OCI-LY3 (cell line): ENCODE results near the gene MYO1E.

Source experiments
- H2AFZ ChIP-seq: fragments of 200-600, 300-600 bp; shearing (Covaris generic); 2 replicates; pipeline ENCODE4 v1.6.0; 2014; ENCODE audit warnings: antibody characterized with exemption, low read depth, low read length
- H3K27ac ChIP-seq: fragments of 200-600, 300-600 bp; sonication (generic); 2 replicates; pipeline ENCODE4 v1.5.1; 2014; ENCODE audit warnings: mild to moderate bottlenecking, low read length, moderate library complexity, mixed read lengths
- H3K27me3 ChIP-seq: fragments of 200-600, 300-600 bp; sonication (generic); 2 replicates; pipeline ENCODE4 v1.6.1; 2014; ENCODE audit warnings: low read depth, low read length, mixed read lengths
- H3K36me3 ChIP-seq: fragments of 200-600, 300-600 bp; sonication (generic); replicated peaks from 2 replicates; pipeline ENCODE3; 2014; ENCODE audit warnings: low read depth, low read length, mixed read lengths
- H3K4me1 ChIP-seq: fragments of 300-600, 200-600 bp; sonication (generic); 2 replicates; pipeline ENCODE4 v1.6.1; 2014; ENCODE audit warnings: low read length, mixed read lengths
- H3K4me2 ChIP-seq: fragments of 200-600, 300-600 bp; sonication (generic); 2 replicates; pipeline ENCODE4 v1.6.1; 2014; ENCODE audit warnings: low read length, mixed read lengths
- H3K4me3 ChIP-seq: fragments of 300-600, 200-600 bp; sonication (generic); 2 replicates; pipeline ENCODE4 v1.5.1; 2014; ENCODE audit warnings: antibody characterized with exemption, mild to moderate bottlenecking, low read length, moderate library complexity
- H3K79me2 ChIP-seq: fragments of 300-600, 200-600 bp; shearing (Covaris generic); 2 replicates; pipeline ENCODE4 v1.6.1; 2014; ENCODE audit warnings: mild to moderate bottlenecking, low read length, mixed read lengths
- H3K9ac ChIP-seq: fragments of 300-600, 200-600 bp; shearing (Covaris generic); 2 replicates; pipeline ENCODE4 v1.6.0; 2014; ENCODE audit warnings: mild to moderate bottlenecking, low read length, moderate library complexity
- H3K9me3 ChIP-seq: fragments of 200-600, 300-600 bp; shearing (Covaris generic); 2 replicates; pipeline ENCODE4 v1.6.1; 2014; ENCODE audit warnings: low read length, mixed read lengths; ENCODE audit not compliant: insufficient read depth
- H4K20me1 ChIP-seq: fragments of 200-600, 300-600 bp; sonication (generic); 2 replicates; pipeline ENCODE4 v1.6.1; 2016; ENCODE audit warnings: low read length, mixed read lengths; ENCODE audit not compliant: insufficient read depth
- CTCF ChIP-seq: fragments of 200-600, 300-600 bp; sonication (generic); IDR thresholded peaks from 2 replicates; pipeline ENCODE4 v1.5.1; 2014; ENCODE audit warnings: antibody characterized with exemption, low read length, low read depth
- EZH2phosphoT487 ChIP-seq: fragments of 200-600 bp; shearing (Covaris generic); IDR thresholded peaks from 2 replicates; pipeline ENCODE4 v1.6.1; 2018; ENCODE audit warnings: antibody characterized with exemption, mixed run types, low read depth

MYO1E gene

DNA sequence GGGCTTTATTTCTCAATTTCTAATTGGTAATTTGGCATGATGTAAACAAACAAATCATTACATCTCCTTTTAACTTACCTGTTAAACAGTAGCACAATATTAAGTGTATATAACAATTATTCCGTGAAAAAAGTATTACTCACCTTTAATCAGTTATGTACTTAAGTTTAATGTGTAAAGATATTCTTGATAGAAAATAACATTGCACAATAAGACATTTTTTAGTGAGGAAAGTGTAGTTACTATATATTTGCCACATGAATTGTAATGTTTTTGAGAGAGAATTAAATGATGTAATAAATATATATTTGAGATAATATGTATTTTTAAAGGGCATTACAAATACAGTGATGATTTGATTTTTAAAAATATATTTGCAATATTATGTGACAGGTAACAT is 278.6 kb downstream of the MYO1E start:
- Histone ChIP-seq H3K27me3 (no peaks in the 10 kb centered on the region), H3K4me3 (no peak overlapping the region), H3K79me2 (no peaks in the 10 kb centered on the region), H3K27ac (no peak overlapping the region), H3K9me3 (no peaks in the 10 kb centered on the region), H4K20me1 (no peaks in the 10 kb centered on the region), H3K36me3 (peaks cover 36% of the 10 kb centered on the region), H3K9ac (no peak overlapping the region), H2AFZ (no peak overlapping the region), H3K4me2 (no peak overlapping the region), H3K4me1 (no peaks in the 10 kb centered on the region)
- TF ChIP-seq EZH2phosphoT487 = no peak
- TF ChIP-seq CTCF = no peak

DNA sequence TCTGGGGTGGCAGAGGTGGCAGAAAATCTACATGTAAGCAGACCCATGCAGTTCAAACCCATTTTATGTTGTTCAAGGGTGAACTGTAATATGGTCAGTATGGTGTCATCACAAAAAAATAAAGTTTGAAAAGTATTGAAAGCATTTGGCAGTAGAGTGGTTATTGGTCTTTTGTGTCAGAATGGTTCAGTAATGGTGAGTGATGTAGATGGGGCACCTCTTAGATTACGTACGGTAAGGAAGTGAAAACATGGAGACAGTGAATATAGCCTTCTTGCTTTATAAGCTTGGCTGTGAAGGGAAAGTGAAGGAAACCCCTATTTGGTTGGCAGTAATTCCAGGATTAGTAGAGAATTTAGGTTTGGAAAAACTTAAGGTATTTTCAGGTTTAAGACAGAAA is 284.9 kb downstream of the MYO1E start:
- H3K9ac ChIP-seq = no peak overlapping the region
- H3K27me3 ChIP-seq = no peaks in the 10 kb centered on the region
- no peak overlapping the region for H3K27ac ChIP-seq
- H3K79me2 ChIP-seq = no peaks in the 10 kb centered on the region
- H4K20me1 ChIP-seq = no peaks in the 10 kb centered on the region
- no peaks in the 10 kb centered on the region for H3K4me1 ChIP-seq
- no peak overlapping the region for H3K4me2 ChIP-seq
- peaks cover 47% of the 10 kb centered on the region for H3K36me3 ChIP-seq
- TF ChIP-seq EZH2phosphoT487 = no peak
- TF ChIP-seq CTCF = no peak
- no peak overlapping the region for H2AFZ ChIP-seq
- no peak overlapping the region for H3K4me3 ChIP-seq
- H3K9me3 ChIP-seq = no peaks in the 10 kb centered on the region
